ENCODE measurements around the gene IFNA17.
"Not testable (repeated sequence)": the region's sequence is repeated elsewhere in the genome, so short reads cannot be mapped to it uniquely, and the experiment has no call there.

The IFNA17 gene

DNA sequence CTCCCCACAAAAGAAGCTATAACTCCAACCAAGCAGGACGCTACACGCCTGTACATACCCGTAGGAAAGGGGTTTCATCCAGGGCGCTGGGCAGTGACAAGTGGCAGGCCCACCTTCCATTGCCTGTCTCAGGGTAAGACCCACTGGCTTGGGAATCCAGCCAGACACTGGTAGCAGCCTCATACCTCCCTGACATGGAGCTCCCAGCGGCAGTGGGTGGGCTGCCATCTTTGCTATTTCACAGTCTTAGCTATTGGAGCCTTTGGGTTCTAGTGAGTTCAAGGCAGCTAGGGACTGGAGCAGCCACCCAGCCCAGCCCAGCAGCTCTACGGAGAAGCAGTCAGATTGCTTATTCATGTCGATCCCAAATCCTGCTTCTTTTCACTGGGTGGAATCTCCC, 17.7 kb downstream of the IFNA17 start:
- no peak for DNase-seq (ENCODE audit: low read depth)

DNA sequence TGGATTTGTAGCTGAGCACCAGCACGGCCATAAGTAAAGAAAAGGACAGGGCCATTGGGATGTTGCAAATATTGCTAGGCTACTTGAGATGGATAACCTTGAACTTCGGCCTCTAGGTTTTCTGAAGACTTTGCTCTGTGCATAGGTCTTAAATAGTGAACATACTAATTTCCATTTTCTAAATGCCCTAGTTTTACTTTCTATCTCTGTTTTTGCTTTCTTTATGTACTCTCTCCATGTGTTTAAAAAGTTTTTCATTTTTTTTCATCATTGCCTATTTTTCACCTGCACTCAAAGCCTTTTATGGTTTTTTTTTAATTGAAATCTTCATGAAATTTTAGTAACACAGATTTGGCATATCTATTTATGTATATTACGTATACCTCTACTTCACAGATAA, 21.0 kb downstream of the IFNA17 start, which contains the start of gene IFNA10:
IFNA10 (minus strand) TSS at position 101 of the 400 bp plus-strand sequence; CDS start at position 55, 46 bp downstream.
- DNase-seq (ENCODE audit: low read depth): not testable (repeated sequence)

DNA sequence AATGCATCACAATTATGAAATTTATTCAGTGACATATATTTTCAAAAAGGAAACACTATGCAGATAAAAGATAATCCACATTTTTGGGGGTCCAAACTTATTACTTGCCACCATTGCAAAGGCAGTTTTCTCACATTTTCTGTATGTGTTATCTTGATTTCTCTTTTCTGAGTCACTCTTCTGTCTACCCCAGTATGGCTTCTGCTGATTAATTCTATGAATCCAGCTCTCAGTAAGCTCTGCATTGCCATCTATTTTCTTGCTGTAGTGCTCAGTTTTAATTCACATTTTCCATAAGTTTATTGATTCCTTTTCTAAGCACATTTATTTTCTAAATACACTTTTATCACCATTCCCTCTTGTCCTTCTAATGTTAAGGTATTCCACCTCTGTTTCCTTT, 22.8 kb downstream of the IFNA17 start:
- DNase-seq (ENCODE audit: low read depth): no peak

DNA sequence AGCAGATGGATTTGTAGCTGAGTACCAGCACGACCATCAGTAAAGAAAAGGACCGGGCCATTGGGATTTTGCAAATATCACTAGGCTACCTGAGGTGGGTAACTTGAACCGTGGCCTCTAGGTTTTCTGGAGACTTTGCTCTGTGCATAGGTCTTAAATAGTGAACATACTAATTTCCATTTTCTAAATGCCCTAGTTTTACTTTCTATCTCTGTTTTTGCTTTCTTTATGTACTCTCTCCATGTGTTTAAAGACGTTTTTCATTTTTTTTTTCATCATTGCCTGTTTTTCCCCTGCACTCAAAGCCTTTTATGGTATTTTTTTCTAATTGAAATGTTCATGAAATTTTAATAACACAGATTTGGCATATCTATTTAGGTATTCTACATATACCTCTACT, 25.9 kb downstream of the IFNA17 start, which contains the start of gene IFNA7:
IFNA7 (minus strand) TSS at position 101 of the 400 bp plus-strand sequence; CDS start at position 61, 40 bp downstream.
- not testable (repeated sequence) for DNase-seq (ENCODE audit: low read depth)

DNA sequence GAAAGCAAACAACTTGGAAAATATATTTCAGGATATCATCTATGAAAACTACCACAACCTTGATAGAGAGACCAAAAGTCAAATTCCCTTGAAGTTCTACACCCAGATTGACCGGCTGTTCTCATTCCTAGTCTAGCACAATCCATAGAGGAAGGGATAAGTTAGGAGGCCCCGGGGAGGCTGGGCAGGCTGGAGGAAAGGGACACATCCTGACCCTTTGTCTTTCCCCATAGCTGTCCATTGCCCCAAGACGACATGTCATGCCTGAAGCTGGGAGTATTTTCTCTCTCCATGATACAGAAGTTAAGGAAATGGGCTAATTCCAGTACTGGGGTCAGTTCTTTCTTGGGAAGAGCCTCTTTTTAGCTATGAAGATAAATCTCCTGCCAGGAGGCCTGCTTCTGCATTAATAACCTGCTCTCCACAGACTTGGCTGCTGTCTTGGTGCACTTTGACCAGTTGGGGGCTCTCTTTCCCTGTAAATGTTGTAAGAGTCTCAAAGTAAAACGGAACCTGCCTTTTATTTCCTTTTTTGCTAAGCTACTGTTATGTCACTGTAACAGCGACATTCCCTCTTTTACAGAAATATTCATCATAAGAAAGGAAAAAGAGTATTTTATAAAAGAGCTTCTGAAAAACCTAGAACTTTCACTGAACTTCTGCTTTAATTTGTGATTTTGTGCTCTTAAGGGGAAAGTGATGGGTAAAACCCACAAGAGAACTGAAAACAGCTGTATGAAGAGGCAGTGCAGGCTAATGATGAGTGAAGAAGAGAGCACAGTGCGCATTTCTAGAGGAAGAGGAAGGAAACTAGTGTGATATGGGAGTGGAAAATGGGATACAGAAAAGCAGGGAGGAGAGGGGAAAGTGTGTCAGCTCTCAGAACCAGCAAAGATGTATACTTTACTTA, 32.9 kb downstream of the IFNA17 start:
- DNase-seq (ENCODE audit: low read depth): peak; percentile 13

DNA sequence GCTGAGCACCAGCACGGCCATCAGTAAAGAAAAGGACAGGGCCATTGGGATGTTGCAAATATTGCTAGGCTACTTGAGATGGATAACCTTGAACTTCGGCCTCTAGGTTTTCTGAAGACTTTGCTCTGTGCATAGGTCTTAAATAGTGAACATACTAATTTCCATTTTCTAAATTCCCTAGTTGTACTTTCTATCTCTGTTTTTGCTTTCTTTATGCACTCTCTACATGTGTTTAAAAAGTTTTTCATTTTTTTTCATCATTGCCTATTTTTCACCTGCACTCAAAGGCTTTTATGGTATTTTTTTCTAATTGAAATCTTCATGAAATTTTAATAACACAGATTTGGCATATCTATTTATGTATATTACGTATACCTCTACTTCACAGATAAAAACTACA, 40.5 kb downstream of the IFNA17 start, which contains the start of gene IFNA4:
IFNA4 (minus strand) TSS at position 101 of the 400 bp plus-strand sequence; CDS start at position 45, 56 bp downstream.
- DNase-seq (ENCODE audit: low read depth): not testable (repeated sequence)

DNA sequence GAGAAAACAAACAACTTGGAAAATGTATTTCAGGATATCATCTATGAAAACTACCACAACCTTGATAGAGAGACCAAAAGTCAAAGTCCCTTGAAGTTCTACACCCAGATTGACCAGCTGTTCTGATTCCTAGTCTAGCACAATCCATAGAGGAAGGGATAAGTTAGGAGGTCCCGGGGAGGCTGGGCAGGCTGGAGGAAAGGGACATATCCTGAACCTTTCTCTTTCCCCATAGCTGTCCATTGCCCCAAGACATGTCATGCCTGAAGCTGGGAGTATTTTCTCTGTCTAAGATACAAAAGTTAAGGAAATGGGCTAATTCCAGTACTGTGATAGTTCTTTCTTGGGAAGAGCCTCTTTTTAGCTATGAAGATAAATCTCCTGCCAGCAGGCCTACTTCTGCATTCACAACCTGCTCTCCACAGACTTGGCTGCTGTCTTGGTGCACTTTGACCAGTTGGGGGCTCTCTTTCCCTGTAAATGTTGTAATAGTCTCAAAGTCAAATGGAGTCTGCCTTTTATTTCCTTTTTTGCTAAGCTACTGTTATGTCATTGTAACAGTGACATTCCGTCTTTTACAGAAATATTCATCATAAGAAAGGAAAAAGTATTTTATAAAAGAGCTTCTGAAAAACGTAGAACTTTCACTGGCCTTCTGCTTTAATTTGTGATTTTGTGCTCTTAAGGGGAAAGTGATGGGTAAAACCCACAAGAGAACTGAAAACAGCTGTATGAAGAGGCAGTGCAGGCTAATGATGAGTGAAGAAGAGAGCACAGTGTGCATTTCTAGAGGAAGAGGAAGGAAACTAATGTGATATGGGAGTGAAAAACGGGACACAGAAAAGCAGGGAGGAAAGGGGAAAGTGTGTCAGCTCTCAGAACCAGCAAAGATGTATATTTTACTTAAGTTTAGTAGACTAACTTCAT, 44.9 kb downstream of the IFNA17 start:
- DNase-seq (ENCODE audit: low read depth): not testable (repeated sequence)

All from activated T-cell treated with anti-CD3 and anti-CD28 coated beads for 48 hours (primary cell).